Stimulated activated memory B cell treated with anti-CD40 and anti-IgM and Interleukin-4, amounts not matched to agents 10 μg/mL and 1 μg/mL and 100 μg/mL, for 72 hours (primary cell): ENCODE data around the gene CTIF.

Source experiments
- ATAC-seq: fragments of 150-1000 bp; cut with Tn5 transposase; 2 replicates; pipeline ENCODE4 v1.10.0; 2021
- H3K27ac Mint-ChIP-seq: one replicate; pipeline ENCODE4 v1.8.0; 2022; ENCODE audit warnings: mild to moderate bottlenecking, mixed read lengths
- H3K27me3 Mint-ChIP-seq: one replicate; pipeline ENCODE4 v1.8.0; 2022; ENCODE audit warnings: mixed read lengths
- H3K36me3 Mint-ChIP-seq: one replicate; pipeline ENCODE4 v1.8.0; 2022; ENCODE audit warnings: mixed read lengths
- H3K4me1 Mint-ChIP-seq: one replicate; pipeline ENCODE4 v1.8.0; 2022; ENCODE audit warnings: mixed read lengths
- H3K4me3 Mint-ChIP-seq: one replicate; pipeline ENCODE4 v1.8.0; 2022; ENCODE audit warnings: mild to moderate bottlenecking, moderate library complexity, mixed read lengths
- H3K9me3 Mint-ChIP-seq: one replicate; pipeline ENCODE4 v1.8.0; 2022; ENCODE audit warnings: mixed read lengths

Gene CTIF

DNA sequence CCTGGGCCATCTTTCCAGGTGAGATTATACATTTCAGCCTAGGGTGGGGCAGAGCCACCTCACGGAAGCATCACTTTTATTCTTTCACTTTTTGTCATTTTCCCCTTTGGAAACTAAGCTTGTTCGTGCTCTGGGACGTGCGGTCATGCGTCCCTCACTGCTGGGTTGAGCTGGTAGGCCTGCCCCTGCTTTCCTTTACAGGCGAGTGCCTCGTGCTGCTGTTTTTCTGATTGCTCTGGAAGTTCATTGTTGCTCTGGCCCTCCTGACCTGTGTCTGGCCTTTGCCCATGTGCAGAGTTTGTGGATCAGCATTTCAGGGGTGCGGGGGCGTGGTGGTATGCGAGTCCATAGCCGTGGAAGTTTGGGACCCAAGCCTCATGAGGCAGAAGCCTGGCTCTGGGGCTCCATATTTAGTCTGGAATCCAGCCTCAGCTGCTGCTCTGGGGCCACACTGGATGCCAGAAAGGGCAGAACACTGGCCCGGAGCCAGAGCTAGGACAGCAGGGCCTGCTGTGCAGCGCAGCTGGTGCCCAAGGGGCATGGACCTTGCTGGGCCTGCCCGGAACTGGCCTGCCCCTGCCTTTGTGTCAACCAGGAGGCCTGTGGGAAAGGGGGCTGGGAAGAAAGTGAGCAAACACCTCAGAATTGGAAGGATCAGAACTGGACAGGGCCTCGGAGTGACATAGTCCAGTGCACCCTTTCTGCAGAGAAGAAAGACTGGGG is 51.1 kb downstream of the CTIF start:
- Mint-ChIP-seq H3K36me3 (peaks cover 4% of the 10 kb centered on the region), H3K27me3 (no peaks in the 10 kb centered on the region), H3K9me3 (no peaks in the 10 kb centered on the region), H3K27ac (no peak overlapping the region), H3K4me1 (peaks cover 7% of the 10 kb centered on the region), H3K4me3 (no peak overlapping the region)
- ATAC-seq = no peak

- Mint-ChIP-seq H3K4me3 (no peak overlapping the region), H3K9me3 (no peaks in the 10 kb centered on the region), H3K27me3 (no peaks in the 10 kb centered on the region), H3K36me3 (peaks cover 5% of the 10 kb centered on the region), H3K27ac (no peak overlapping the region), H3K4me1 (peaks cover 7% of the 10 kb centered on the region)
- no peak for ATAC-seq
These were observed 51.8 kb downstream of the CTIF start for GRCh38 chr18:48590678-48591077.

DNA sequence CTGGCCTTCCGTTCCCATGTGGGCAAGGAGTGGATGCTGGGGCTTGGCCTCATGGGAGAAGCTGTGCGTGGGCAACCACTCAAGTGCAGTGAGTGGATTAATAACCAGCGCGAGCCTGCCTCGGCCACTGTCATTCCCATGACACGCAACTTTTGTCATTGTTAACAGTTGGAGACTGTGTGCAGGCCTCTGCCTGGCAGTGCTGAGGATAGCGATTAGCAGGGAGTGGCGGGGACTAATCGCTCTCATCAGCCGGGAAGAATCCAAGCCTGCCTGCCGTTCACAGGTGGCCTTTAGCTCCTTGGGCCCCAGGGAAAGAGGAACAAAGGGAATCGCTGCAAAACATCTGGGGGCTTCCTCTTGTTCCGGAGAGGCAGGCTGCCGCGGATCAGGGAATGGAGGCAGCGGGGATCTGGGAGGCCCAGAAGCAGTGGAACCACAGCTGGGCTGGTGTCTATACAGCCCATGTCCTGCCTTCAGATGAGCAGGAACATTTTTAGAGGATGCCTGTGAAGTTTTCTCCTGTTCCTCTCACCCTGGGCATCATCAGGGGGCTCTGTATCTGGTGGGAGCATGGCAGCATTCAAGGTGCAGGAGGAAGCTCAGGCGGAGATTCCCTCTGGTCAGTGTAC is 53.8 kb downstream of the CTIF start:
- ATAC-seq = no peak
- H3K27ac Mint-ChIP-seq = no peak overlapping the region
- no peaks in the 10 kb centered on the region for H3K27me3 Mint-ChIP-seq
- peaks cover 14% of the 10 kb centered on the region for H3K36me3 Mint-ChIP-seq
- H3K9me3 Mint-ChIP-seq = no peaks in the 10 kb centered on the region
- peaks cover 7% of the 10 kb centered on the region for H3K4me1 Mint-ChIP-seq
- H3K4me3 Mint-ChIP-seq = no peak overlapping the region

DNA sequence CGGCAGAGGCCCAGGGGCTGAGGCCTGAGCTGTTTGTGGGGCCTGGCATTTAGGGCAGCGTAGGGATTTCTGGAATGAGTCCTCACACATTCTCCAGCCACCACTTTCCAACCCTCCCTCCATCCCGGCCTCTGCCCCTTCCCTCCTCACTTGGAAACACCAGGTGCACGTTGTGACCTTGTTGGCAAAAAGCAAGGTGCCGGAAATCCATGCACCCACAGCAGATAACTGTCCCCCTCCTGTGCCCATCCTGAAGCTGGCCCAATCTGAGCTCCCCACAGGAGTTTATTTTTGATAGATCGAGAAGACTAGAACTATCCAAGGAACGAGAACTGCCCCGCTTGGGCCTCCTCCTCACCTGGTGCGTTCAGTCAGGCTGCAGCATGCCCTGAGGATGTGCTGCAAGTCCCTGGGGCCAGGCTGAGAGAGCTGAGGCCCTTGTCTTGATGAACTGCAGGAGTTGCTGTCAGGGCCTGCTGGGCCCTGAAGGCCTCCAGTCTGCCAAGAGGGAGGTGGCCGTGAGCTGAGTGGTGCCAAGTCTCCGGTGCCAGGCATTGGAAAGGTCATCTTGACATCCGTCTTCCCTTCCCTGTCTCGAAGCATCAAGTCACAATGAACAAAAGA is 55.8 kb downstream of the CTIF start:
- Mint-ChIP-seq H3K4me1 (peaks cover 4% of the 10 kb centered on the region), H3K36me3 (peaks cover 14% of the 10 kb centered on the region), H3K9me3 (no peaks in the 10 kb centered on the region), H3K27ac (no peak overlapping the region), H3K4me3 (no peak overlapping the region), H3K27me3 (no peaks in the 10 kb centered on the region)
- ATAC-seq = no peak

GRCh38 chr18:48595703-48596218 is 56.9 kb downstream of the CTIF start:
- ATAC-seq = no peak
- Mint-ChIP-seq H3K36me3 (peaks cover 14% of the 10 kb centered on the region), H3K9me3 (no peaks in the 10 kb centered on the region), H3K27ac (no peak overlapping the region), H3K4me3 (no peak overlapping the region), H3K4me1 (no peaks in the 10 kb centered on the region), H3K27me3 (no peaks in the 10 kb centered on the region)

DNA sequence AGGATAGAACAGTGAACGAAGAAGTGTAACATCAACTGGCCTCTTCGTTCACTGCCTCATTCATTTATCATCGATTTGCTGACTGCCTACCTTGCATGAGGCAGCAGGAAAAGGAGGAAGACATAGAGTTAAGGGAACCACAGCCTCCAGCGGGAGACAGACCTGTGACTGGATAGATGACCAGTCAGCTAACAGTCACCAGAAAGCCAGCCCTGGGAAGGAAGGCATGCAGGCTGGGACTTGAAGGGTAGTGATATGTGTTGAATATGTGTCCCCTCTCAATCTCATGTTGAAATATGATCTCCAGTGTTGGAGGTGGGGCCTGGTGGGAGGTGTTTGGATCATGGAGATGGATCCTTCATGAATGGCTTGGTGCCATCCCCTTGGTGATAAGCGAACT is 58.3 kb downstream of the CTIF start:
- no peak for ATAC-seq
- Mint-ChIP-seq H3K27ac (no peak overlapping the region), H3K9me3 (no peaks in the 10 kb centered on the region), H3K27me3 (no peaks in the 10 kb centered on the region), H3K36me3 (peaks cover 14% of the 10 kb centered on the region), H3K4me1 (no peaks in the 10 kb centered on the region), H3K4me3 (no peak overlapping the region)

DNA sequence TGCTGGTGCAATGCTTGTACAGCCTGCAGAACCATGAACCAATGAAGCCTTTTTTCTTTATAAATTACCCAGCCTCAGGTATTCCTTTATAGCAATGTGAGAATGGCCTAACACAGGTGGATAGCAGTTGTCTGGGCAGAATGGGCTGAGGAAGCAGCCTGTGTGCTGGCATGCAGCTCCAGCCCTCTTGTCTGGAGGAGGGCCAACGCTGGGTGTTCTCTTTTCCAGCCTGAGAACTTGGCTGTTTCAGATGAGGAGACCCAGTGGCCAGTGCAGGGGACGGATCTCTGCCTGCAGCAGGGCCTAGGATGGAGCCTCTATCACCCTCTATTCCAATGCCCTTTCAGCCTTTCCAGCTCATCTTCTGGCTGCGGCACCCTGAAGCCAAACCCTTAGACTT is 58.8 kb downstream of the CTIF start:
- Mint-ChIP-seq H3K27ac (no peak overlapping the region), H3K4me1 (no peaks in the 10 kb centered on the region), H3K9me3 (peaks cover 2% of the 10 kb centered on the region), H3K27me3 (no peaks in the 10 kb centered on the region), H3K4me3 (no peak overlapping the region), H3K36me3 (peaks cover 10% of the 10 kb centered on the region)
- ATAC-seq = no peak

GRCh38 chr18:48599391-48599790 is 60.6 kb downstream of the CTIF start:
- Mint-ChIP-seq H3K9me3 (peaks cover 12% of the 10 kb centered on the region), H3K4me1 (no peaks in the 10 kb centered on the region), H3K4me3 (no peak overlapping the region), H3K27me3 (no peaks in the 10 kb centered on the region), H3K36me3 (peaks cover 18% of the 10 kb centered on the region), H3K27ac (no peak overlapping the region)
- ATAC-seq = no peak

- Mint-ChIP-seq H3K27me3 (no peaks in the 10 kb centered on the region), H3K36me3 (peaks cover 18% of the 10 kb centered on the region), H3K27ac (no peak overlapping the region), H3K9me3 (peaks cover 12% of the 10 kb centered on the region), H3K4me1 (no peaks in the 10 kb centered on the region), H3K4me3 (no peak overlapping the region)
- ATAC-seq = no peak
These were observed 61.2 kb downstream of the CTIF start for GRCh38 chr18:48600046-48600445.

GRCh38 chr18:48600456-48601090 is 61.7 kb downstream of the CTIF start:
- no peaks in the 10 kb centered on the region for H3K4me1 Mint-ChIP-seq
- no peak for ATAC-seq
- H3K9me3 Mint-ChIP-seq = peaks cover 12% of the 10 kb centered on the region
- H3K4me3 Mint-ChIP-seq = no peak overlapping the region
- peaks cover 17% of the 10 kb centered on the region for H3K36me3 Mint-ChIP-seq
- no peak overlapping the region for H3K27ac Mint-ChIP-seq
- no peaks in the 10 kb centered on the region for H3K27me3 Mint-ChIP-seq

GRCh38 chr18:48601343-48601742 is 62.5 kb downstream of the CTIF start:
- Mint-ChIP-seq H3K27ac (no peak overlapping the region), H3K36me3 (peaks cover 10% of the 10 kb centered on the region), H3K9me3 (peaks cover 12% of the 10 kb centered on the region), H3K27me3 (no peaks in the 10 kb centered on the region), H3K4me3 (no peak overlapping the region), H3K4me1 (no peaks in the 10 kb centered on the region)
- ATAC-seq = no peak

DNA sequence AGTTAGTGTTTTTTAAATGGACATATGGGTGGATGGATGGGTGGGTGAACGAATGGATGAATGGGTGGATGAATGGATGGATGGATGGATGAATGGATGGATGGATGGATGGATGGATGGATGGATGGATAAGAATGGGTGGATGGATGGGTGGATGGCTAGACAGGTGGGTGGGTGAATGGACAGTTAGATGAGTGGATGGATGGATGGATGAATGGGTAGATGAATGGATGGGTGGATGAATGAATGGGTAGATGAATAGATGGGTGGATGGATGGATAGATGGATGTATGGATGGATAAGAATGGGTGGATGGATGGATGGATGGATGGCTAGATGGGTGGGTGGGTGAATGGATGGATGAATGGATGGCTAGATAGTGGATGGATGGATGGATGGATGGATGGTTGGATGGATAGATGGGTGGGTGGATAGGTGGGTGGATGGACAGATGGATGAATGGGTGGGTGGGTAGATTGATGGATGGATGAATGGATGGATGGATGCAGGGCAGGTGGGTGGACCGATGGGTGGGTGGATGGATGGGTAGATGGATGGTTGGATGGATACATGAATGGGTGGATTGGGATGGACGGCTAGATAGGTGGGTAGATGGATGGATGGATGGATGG is 64.0 kb downstream of the CTIF start:
- Mint-ChIP-seq H3K9me3 (peaks cover 12% of the 10 kb centered on the region), H3K4me1 (no peaks in the 10 kb centered on the region), H3K27ac (no peak overlapping the region), H3K36me3 (peaks cover 8% of the 10 kb centered on the region), H3K27me3 (no peaks in the 10 kb centered on the region), H3K4me3 (no peak overlapping the region)
- no peak for ATAC-seq

GRCh38 chr18:48605408-48605845 is 66.6 kb downstream of the CTIF start:
- Mint-ChIP-seq H3K27me3 (no peaks in the 10 kb centered on the region), H3K9me3 (peaks cover 12% of the 10 kb centered on the region), H3K4me3 (no peak overlapping the region), H3K36me3 (peaks cover 8% of the 10 kb centered on the region), H3K4me1 (no peaks in the 10 kb centered on the region), H3K27ac (no peak overlapping the region)
- no peak for ATAC-seq

- H3K9me3 Mint-ChIP-seq = peaks cover 12% of the 10 kb centered on the region
- no peak overlapping the region for H3K27ac Mint-ChIP-seq
- no peak overlapping the region for H3K4me3 Mint-ChIP-seq
- no peak for ATAC-seq
- H3K4me1 Mint-ChIP-seq = no peaks in the 10 kb centered on the region
- H3K27me3 Mint-ChIP-seq = no peaks in the 10 kb centered on the region
- peaks cover 8% of the 10 kb centered on the region for H3K36me3 Mint-ChIP-seq
These were observed 68.5 kb downstream of the CTIF start for GRCh38 chr18:48607056-48607984.
